CMK (cell line): ENCODE measurements around the gene CHST14.

Source experiments
- DNase-seq: peaks from one replicate; pipeline ENCODE4 v3.0.0-alpha.2; 2010; ENCODE audit warnings: low read depth

The CHST14 gene, protein sequence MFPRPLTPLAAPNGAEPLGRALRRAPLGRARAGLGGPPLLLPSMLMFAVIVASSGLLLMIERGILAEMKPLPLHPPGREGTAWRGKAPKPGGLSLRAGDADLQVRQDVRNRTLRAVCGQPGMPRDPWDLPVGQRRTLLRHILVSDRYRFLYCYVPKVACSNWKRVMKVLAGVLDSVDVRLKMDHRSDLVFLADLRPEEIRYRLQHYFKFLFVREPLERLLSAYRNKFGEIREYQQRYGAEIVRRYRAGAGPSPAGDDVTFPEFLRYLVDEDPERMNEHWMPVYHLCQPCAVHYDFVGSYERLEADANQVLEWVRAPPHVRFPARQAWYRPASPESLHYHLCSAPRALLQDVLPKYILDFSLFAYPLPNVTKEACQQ

DNA sequence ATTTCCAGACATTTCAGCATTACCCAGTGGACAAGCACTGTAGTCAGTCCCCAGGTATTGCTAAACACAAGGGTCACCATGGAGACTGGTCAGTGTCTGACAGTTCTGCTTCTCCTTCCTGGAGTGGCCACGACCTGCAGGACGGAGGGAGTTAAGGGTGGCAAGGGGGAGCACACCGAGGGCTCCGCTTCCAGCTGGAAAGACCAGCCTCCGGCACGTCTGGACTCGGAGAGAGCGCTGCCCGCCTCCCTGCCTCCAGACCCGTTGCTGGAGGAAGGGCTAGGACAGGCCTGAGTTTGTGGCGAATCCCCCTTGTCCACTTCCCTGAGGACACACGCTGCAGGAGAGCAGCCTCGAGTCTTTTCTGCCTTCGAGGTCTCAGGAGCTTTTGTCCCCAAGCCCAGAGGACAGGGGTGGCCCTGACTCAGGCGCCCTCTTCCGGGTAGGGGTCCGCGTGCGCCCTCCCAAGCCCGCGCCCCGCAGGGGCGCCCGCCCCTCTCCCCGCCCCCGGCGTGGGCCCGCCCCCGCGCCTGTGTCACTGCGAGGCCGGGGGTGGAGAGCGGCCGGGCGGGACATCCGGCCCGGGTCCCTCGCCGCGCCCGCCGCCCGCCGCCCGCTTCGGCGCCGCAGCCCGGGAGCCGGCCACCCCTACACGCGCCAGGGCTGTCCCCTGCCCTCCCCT is at the start of gene CHST14:
CHST14 (plus strand) TSS at position 562 of the 682 bp plus-strand sequence. CDS start 230 bp downstream, outside the sequence.
- peak; percentile 47 for DNase-seq

GRCh38 chr15:40421246-40422157 is 49.3 kb upstream of the CHST14 start:
- DNase-seq: no peak

- no peak for DNase-seq
These were observed 46.2 kb upstream of the CHST14 start for GRCh38 chr15:40424483-40425115.

- DNase-seq: no peak
These were observed 45.1 kb upstream of the CHST14 start for GRCh38 chr15:40425681-40426080.

DNA sequence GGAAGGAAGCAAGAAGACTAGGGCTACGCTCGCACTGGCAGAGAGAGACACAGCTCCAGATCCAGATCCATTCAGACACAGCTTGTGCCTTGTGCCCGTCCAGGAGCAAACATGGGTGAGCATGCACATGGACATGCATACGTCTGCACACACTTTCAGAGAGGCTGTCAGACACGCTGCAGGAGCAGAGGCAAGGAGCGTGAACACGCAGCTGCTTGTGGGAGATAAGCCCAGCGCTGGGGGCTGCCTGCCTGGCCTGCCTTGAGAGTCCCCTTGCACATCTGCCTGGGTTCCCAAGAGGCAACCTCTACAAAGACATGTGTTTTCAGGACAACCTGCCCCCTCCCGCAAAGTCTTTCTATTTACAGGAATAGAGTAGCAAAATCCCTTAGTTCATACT is 43.6 kb upstream of the CHST14 start:
- DNase-seq: no peak

DNA sequence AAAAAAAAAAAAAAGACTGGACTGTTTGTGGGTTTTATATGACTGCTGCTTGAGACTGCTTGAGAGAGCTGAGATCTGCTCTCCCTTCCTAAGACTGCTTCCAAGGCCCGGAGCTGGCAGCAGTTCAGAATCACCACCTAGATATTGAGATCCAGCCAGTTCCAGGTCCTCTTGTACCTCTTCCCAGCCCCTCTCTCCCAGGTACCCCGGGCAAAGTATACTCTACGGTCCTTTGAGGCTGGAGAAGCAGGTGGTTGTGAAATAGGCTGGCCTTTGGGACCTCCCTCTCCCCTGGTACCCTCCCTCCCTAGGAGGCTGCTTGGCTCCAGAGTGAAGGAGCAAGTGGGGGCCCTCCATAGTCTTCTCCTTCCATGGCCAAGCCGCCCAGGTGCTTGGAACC is 42.6 kb upstream of the CHST14 start:
- DNase-seq: no peak

GRCh38 chr15:40429068-40429710 is 41.6 kb upstream of the CHST14 start:
- no peak for DNase-seq

DNA sequence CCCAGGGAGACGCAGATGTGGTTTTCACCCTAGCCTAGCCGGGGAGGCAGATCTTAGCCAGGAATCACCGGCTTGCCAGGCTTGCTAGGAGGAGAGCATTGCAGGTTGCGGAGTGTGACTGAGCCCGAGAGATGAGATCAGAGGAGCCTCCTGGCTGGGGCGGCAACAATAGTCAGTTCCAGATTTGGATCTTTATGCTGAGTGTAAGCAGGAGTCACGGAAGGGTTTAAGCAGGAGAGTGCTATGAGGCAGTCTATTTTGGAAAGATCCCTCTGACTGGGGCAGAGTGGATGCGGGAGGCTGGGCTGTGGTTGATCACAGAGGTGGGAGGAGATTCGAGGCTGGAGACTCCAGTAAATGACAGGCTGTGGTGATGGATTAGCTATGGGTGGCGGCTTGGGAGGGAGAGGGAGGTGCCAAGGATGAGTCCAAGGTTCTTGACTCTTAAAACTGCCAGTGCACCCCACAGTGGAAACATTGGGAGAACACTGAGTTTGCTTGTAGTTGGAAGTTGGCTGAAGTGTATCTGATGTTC is 40.4 kb upstream of the CHST14 start:
- no peak for DNase-seq

- DNase-seq: no peak
These were observed 35.6 kb upstream of the CHST14 start for GRCh38 chr15:40435023-40435709.

DNA sequence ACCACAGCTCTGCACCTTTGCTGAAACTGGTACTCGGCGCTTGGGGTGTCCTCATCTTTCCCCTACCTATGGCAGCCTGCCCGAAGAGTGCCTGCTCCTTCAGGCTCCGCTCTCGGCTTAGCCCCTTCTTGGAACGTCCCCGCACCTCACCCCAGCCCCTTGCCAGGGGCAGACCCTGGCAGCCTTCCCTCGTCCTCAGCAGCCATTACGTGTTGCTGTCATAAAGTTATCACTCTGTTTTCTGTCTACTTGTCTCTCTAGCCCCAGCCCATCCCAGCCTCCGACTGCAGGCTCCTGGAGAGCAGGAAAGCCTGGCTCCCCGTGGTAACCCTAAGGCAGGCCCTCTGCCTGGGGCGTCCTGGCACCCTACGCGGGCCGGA is 35.1 kb upstream of the CHST14 start:
- no peak for DNase-seq

DNA sequence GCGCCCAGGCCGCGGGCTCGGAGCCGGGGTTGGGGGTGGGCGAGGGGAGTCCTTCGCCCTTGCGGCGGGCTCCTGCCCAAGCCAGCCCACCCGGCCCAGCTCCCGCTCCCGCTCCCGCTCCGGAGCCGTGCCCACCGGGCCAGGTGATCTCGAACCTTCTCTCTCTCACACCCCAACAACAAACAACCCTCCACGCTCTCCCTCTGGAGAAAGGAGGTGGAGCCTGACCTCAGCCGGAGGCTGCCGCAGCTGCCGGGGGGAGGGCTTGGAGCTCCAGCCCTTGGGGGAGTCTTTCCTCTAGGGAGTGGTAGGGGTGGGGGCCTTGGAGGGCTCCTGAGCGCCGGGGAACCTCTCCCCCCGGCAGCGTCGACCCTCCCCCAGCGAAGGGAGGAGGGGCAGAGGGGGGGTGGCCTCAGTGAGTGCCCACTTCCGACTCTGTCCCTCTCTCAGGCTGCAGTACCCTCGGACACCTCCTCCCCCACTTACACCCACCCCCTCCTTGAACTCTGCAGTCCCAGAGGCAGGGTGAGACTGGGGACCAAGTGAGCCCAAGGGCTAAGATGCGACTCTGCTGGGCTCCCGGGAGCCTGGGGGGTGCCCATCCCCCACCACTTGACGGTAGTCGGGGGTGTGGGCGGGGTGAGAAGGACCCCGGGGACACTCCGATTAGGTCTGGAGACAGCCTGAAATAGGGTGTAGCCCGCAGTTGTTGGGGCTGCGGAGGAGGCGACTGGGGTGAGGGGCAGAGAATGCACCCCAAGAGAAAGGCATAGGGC is 34.5 kb upstream of the CHST14 start:
- DNase-seq: no peak

DNA sequence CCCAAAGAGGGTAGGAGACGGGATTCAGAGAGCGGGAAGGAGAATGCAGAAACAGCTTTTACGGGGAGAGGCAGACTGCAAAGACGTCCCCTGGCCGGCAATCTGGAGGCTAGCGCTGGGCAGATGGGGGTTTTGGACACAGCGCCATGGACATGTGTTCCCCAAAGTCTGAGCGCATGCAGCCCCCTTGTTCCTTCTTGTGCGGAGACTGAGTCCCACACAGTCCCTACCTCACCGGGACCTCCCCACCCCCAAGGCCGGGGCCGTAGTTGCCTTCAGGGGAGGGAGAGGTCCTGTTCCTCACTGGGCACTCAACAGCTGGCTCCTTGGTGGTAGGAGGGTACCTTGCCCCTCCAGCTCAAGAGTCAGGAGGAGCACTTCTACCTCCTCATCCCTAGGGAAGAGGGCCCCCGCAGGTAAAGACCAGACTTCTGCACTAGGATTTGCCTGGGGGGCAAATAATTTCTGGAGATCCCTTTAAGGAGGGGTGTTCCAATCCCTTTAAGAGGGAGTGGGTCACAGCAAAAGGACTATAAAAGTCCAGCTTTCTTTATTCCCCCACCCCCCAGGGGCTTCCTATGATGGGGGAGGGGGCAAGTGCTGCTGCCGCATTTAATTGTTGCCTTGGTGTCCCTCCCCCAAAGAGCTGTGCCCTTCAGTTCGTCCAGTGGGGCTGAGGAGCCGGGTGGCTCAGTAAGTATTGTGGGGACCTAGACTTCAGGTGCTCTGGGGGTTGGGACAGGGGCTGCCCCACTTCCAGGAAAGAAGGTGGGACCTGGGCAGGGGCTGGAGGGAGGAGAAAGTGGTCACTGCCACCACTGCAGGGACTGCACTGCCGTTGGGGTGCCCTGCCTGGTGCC is 33.7 kb upstream of the CHST14 start:
- DNase-seq: no peak

- DNase-seq: no peak
These were observed 32.8 kb upstream of the CHST14 start for GRCh38 chr15:40437752-40438687.

GRCh38 chr15:40438712-40439111 is 32.1 kb upstream of the CHST14 start:
- DNase-seq: no peak

DNA sequence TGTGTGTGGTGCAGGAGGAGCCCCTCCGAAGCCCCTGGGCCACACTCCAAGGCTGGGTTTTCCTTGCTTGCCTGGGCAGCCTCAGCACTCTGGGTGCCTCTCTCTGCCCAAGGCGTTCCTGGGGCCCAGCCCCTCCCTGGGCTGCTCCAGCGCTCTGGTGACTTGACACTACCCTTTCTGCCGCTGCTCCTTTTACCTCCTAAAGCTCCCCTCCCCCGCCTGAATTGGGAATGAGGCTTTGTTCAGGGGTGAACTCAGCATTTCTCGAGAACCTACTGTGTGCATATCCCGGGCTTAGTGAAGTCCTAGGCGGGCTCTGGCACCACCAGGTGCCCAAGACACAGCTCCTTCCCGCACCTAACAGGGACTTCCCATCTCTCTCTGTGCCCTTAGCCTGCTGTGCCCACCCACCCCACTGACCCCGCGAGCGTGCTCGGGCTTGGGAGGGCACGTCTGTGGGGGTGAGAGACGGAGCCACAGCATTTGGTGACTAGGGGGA is 31.3 kb upstream of the CHST14 start:
- DNase-seq: no peak

DNA sequence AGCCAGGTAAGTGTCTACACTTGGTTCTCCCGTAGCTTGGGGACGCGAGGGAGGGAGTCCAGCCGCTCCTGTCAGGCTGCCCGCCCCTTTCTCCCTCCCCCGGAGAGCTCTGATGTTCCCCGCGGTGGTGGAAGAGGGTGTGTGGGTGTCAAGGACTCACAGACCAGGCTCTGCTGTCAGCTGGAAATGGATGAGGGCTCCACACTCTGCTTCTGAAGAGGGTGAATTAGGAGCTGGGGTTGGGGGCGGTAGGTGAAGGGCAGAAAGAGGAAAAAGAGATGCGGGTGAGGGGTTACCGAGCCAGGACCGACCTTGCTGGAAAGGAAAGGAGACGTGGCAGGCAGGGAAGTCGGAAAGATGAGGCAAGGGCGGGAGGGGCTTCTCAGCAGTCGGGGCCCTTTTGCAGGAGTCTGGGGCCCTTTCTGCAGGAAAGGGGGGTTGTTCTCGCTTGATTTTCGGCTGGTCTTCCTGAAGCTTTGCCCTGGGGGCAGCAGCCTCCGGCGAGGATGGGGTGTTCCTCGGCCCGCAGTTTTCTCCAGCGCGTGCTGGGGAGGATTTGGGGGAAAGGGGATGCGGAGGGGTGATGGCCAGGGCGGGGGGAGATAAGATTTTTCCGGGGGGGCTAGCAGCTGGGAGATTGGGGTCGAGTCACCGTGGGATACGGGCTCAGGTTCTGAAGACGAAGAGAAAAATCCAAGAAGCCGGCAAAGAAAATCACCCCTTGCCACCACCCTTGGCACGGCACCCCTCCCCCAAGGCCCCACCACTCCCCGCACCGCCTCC is 30.6 kb upstream of the CHST14 start:
- no peak for DNase-seq
